ENCODE results near the gene PLEKHM1.
"Not testable (repeated sequence)": the region's sequence is repeated elsewhere in the genome, so short reads cannot be mapped to it uniquely, and the experiment has no call there.

Gene PLEKHM1

GRCh38 chr17:45448066-45448465 is 42.5 kb downstream of the PLEKHM1 start:
- ATAC-seq = not testable (repeated sequence)

GRCh38 chr17:45447650-45448049 is 42.9 kb downstream of the PLEKHM1 start:
- not testable (repeated sequence) for ATAC-seq

- ATAC-seq = not testable (repeated sequence)
These were observed 43.5 kb downstream of the PLEKHM1 start for GRCh38 chr17:45446872-45447625.

- 0 out of 2 replicates have a peak, but pooled peaks have one; percentile 21 for TF ChIP-seq PATZ1 (CRISPR knock-in tag; IDR thresholded peaks at IDR 0.05; ENCODE audit: borderline replicate concordance)
- ATAC-seq = peak; percentile 88
These were observed 44.4 kb downstream of the PLEKHM1 start for GRCh38 chr17:45445901-45446743.

- ATAC-seq = not testable (repeated sequence)
These were observed 45.4 kb downstream of the PLEKHM1 start for GRCh38 chr17:45444856-45445820.

- ATAC-seq = not testable (repeated sequence)
These were observed 46.2 kb downstream of the PLEKHM1 start for GRCh38 chr17:45444301-45444700.

GRCh38 chr17:45443371-45444260 is 46.9 kb downstream of the PLEKHM1 start:
- not testable (repeated sequence) for ATAC-seq

GRCh38 chr17:45441526-45442310 is 48.8 kb downstream of the PLEKHM1 start:
- TF ChIP-seq RARB (CRISPR knock-in tag; IDR thresholded peaks at IDR 0.05) (no peak), PPARA (CRISPR knock-in tag; IDR thresholded peaks at IDR 0.05; ENCODE audit: borderline replicate concordance) (no peak), ZNF565 (CRISPR knock-in tag; conservative IDR thresholded peaks at IDR 0.05; ENCODE audit: low read depth) (no peak), ZNF8 (CRISPR knock-in tag; IDR thresholded peaks at IDR 0.05) (no peak)

GRCh38 chr17:45440839-45441515 is 49.5 kb downstream of the PLEKHM1 start:
- ATAC-seq = not testable (repeated sequence)

More at GRCh38 chr17:45441526-45442310, 48.8 kb downstream of the PLEKHM1 start:
- ATAC-seq = no peak

- ATAC-seq = no peak
These were observed 50.3 kb downstream of the PLEKHM1 start for GRCh38 chr17:45440161-45440778.

More at GRCh38 chr17:45440161-45440778, 50.3 kb downstream of the PLEKHM1 start:
- no peak for TF ChIP-seq ZFP3 (CRISPR knock-in tag; IDR thresholded peaks at IDR 0.05)
- TF ChIP-seq RARB (CRISPR knock-in tag; IDR thresholded peaks at IDR 0.05) = no peak
